Measurements from ENCODE around the gene PTH1R.

PTH1R gene

GRCh38 chr3:46900007-46900292, 22.4 kb downstream of the PTH1R start:
- DNase-seq (ENCODE audit: low read depth): no peak
- TF ChIP-seq, protein P1, sequence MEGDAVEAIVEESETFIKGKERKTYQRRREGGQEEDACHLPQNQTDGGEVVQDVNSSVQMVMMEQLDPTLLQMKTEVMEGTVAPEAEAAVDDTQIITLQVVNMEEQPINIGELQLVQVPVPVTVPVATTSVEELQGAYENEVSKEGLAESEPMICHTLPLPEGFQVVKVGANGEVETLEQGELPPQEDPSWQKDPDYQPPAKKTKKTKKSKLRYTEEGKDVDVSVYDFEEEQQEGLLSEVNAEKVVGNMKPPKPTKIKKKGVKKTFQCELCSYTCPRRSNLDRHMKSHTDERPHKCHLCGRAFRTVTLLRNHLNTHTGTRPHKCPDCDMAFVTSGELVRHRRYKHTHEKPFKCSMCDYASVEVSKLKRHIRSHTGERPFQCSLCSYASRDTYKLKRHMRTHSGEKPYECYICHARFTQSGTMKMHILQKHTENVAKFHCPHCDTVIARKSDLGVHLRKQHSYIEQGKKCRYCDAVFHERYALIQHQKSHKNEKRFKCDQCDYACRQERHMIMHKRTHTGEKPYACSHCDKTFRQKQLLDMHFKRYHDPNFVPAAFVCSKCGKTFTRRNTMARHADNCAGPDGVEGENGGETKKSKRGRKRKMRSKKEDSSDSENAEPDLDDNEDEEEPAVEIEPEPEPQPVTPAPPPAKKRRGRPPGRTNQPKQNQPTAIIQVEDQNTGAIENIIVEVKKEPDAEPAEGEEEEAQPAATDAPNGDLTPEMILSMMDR (IDR thresholded peaks at IDR 0.05; ENCODE audit: low read length, missing control alignments): no peak
- no peak overlapping the region for H3K4me3 ChIP-seq (replicated peaks; ENCODE audit: low read depth, low read length)

DNA sequence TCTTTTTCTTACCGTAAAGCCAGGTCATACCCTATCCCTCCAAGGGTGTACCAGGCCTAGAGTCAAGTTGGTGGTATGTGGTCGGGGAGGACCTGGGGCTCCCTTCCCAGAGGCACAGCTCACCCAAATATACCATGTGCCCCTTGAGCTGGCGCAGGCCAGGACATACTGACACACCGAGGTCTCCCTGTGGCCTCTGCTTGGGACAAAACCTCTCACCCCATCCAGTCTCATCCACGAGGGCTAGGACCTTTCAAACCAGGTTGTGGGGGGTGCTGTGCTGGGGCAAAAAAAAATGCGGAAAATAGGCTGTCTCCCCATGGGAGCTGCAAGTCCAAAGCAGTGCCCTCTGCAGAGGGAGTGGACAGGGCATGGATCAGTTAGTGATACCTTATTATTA, 22.8 kb downstream of the PTH1R start:
- TF ChIP-seq, protein P1 (IDR thresholded peaks at IDR 0.05; ENCODE audit: low read length, missing control alignments): no peak
- DNase-seq (ENCODE audit: low read depth): no peak
- H3K4me3 ChIP-seq (replicated peaks; ENCODE audit: low read depth, low read length): no peak overlapping the region

DNA sequence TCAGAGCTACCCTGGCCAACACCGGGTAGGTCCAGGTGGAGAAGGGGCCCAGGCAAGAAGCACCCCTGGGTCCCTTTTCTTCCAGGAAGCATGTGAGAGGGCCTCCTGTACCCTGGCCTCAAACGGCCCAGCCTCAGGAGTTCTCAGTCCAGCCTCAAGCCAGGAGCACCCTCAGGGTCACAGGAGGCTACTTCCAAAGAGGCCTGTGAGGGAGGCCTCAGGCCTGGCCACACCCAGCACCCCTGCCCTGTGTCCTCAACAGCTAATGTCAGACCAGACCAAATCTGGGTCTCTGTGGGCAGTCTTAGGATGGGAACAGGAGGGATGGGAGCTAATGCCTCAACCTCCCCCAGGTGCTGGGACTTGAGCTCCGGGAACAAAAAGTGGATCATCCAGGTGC, 23.5 kb downstream of the PTH1R start:
- no peak overlapping the region for H3K4me3 ChIP-seq (replicated peaks; ENCODE audit: low read depth, low read length)
- TF ChIP-seq, protein P1 (IDR thresholded peaks at IDR 0.05; ENCODE audit: low read length, missing control alignments): no peak
- DNase-seq (ENCODE audit: low read depth): no peak

DNA sequence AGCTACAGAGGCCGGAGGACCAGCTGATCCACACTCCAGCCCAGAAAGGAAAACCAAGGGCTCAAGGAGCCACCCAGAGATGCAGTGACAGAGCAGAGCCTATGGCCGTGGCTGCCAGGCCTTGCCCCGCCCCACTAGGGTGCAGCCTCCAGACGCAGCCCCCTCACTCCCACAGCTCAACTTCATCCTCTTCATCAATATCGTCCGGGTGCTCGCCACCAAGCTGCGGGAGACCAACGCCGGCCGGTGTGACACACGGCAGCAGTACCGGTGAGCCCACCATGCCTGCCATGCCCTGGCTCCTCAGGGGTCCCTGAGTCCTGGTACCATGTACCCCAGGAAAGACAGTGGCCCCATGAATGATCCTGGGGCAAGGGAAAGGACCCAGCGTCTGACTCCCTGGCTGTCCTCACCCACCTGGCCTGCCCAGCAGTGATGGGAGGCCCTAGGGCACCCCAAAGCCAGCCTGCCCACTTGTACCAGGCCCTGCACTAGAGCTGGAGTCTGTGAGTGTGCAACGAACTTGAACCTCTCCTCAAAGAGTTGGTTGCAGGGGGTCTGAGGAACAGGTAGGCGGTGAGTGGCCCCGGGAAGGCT, 24.2 kb downstream of the PTH1R start:
- no peak for DNase-seq (ENCODE audit: low read depth)
- TF ChIP-seq, protein P1 (IDR thresholded peaks at IDR 0.05; ENCODE audit: low read length, missing control alignments): no peak
- no peak overlapping the region for H3K4me3 ChIP-seq (replicated peaks; ENCODE audit: low read depth, low read length)

DNA sequence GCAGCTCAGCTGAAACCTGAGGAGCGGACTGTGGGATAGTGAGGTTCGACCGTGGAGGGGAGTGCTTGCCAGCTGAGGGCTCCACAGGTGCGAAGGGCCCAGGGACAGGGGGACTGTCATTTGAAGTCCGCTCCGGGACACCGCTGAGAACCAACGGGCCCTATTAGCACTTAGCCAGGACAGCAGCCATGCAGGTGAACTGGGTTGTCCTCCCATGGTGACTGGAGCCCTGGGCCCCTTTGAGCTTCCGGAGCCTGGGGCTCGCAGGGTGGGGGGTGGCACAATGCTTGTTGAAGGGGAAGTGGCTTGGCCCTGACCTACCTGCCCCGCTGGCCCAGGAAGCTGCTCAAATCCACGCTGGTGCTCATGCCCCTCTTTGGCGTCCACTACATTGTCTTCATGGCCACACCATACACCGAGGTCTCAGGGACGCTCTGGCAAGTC, 24.7 kb downstream of the PTH1R start:
- TF ChIP-seq, protein P1 (IDR thresholded peaks at IDR 0.05; ENCODE audit: low read length, missing control alignments): no peak
- no peak overlapping the region for H3K4me3 ChIP-seq (replicated peaks; ENCODE audit: low read depth, low read length)
- no peak for DNase-seq (ENCODE audit: low read depth)

- TF ChIP-seq, protein P1 (IDR thresholded peaks at IDR 0.05; ENCODE audit: low read length, missing control alignments): no peak
- DNase-seq (ENCODE audit: low read depth): peak; percentile 39
- H3K4me3 ChIP-seq (replicated peaks; ENCODE audit: low read depth, low read length): no peak overlapping the region
Measured at GRCh38 chr3:46903341-46904302, 26.1 kb downstream of the PTH1R start.
